Hematopoietic multipotent progenitor cell treated with erythropoietin and hydrocortisone succinate and interleukin-3 and kit ligand, for 4 days (in vitro differentiated cells): ENCODE measurements around the gene SIK3.

ENCODE experiments used
- DNase-seq: peaks from one replicate; pipeline ENCODE4 v3.0.0-alpha.2; 2015

Gene SIK3

DNA sequence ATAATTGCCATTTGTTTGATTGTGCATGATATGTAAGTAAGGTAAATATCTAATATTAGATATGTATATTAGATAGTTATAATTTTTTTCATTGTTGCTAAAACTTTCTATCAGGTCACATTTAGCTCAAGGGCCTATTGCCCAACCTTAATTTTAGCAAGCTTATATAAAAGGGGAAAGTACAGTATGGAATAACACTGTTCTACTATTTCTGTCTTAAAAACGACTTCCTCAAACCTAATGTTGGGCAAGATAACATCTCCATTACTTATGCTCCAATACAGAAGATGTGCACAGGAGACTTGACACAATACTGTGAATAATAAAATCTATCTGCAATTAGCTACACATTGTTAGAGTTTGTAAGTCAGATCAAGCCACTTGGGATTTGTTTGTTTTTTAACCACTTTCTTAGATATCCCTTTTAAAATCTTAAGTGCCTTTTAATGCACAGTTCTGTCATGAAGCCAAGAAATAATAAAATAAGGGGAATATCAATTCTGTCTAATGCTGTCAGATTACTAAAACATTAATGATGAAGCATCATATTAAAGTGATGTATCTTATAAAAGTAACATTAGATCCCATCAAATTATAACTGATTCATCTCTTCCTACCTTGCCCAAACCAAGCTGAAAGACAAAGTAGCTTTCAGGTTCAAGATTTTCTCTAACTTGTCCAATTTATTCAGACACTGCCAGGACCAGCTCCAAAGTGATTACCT, 98.1 kb downstream of the SIK3 start:
- DNase-seq = peak; percentile 78

- no peak for DNase-seq
Observed at GRCh38 chr11:116997071-116997470, 101.2 kb downstream of the SIK3 start.

GRCh38 chr11:116994195-116994594, 104.0 kb downstream of the SIK3 start:
- DNase-seq = no peak

GRCh38 chr11:116993599-116993998, 104.6 kb downstream of the SIK3 start:
- DNase-seq = no peak

DNA sequence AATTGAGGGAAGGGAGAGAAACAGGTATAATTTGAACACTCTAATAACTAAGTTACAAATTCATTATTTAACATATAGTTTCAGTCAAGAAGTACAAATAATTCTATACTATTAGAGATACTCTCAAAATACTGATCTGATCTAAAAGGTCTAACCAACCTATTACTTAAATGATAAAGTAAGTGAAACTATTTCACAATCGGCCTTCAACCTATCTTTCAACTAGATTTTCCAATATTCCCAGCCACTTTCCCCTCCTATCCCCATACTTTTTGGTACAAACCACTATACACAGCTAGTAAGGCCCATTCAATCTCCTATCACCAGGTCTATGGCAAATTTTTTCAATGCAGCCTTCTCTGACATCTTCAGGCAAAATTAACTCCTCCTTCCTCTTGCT, 106.7 kb downstream of the SIK3 start:
- DNase-seq = no peak

DNA sequence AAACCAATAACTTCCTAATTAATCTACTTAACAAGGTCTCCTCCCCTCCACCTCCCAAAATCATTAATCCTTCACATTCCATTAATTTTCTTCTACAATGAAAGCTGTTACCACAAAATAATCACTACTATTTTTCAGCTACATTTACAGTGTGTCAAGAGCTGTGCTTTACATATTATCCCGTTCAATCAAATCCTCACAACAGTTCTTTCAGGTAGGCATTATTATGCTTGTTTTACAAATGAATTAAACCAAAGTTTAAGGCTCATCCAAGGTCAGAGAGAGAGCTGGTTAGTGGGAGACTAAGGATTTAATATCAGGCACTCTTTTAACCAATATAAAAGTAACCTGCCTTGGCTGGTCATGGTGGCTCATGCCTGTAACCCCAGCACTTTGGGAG, 107.4 kb downstream of the SIK3 start:
- no peak for DNase-seq

GRCh38 chr11:116990061-116990473, 108.2 kb downstream of the SIK3 start:
- no peak for DNase-seq

DNA sequence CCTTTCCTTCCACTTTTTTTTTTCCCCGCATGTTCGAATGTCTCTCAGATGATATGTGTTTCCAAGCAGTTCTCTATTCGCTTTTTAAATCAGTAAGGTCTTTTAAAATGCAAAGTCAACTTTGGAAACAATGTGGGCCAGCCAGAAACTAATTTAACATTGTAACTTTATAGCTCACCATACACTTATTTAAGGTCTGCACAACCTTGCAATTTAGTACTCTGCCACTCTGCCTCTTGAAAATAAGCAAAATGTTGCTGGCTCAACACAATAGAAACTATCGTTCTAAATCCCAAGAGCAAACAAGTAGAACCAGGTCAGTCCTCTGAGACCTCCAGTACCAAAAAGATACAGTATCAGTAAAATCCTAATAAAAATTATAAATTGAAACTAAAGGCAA, 109.0 kb downstream of the SIK3 start:
- DNase-seq = no peak

DNA sequence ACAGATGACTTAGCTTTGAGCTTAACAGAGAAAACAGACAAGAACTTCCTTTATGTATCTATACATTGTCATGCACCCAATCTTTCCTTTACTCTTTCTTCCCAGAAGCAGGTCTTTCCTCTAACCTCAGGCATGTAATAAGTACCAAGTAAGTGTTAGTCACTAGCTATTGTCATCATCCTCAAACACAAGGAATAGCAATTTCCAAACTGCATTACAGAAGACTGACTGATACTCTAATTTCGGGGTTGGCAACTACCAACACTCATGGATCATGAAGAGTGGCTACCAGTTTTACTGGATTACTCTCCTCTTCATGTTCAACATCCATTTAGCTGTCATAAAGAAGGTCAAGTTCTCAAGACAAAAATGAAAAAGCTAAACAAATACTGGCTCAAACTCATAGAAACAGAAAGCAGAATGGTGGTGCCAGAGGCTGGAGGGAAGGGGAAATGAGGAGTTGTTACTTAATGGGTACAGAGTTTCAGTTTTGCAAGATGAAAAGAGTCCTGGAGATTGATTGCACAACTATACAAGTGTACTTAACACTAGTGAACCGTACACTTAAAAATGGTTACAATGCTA, 111.6 kb downstream of the SIK3 start:
- peak; percentile 69 for DNase-seq

DNA sequence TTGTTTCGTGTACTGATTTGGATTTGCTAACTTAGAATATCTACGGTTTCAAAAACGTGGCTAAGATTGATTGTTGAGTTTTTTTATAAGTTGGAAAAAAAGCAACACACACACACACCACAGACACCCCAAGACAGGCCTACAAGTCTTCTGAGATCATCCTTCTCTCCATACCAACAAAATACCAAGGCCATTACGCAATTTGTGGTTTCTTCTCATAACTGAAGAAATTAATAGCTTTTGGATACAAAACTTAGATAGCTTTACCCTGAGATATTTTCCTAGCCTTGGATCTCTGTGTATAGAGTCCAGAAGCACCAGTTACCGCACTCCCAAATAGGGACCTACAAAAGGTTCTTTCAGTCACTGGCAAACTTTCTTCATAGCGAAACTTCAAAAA, 113.6 kb downstream of the SIK3 start:
- DNase-seq = peak; percentile 88

GRCh38 chr11:116984186-116984585, 114.0 kb downstream of the SIK3 start:
- no peak for DNase-seq

GRCh38 chr11:116981266-116981885, 116.9 kb downstream of the SIK3 start:
- peak; percentile 87 for DNase-seq

DNA sequence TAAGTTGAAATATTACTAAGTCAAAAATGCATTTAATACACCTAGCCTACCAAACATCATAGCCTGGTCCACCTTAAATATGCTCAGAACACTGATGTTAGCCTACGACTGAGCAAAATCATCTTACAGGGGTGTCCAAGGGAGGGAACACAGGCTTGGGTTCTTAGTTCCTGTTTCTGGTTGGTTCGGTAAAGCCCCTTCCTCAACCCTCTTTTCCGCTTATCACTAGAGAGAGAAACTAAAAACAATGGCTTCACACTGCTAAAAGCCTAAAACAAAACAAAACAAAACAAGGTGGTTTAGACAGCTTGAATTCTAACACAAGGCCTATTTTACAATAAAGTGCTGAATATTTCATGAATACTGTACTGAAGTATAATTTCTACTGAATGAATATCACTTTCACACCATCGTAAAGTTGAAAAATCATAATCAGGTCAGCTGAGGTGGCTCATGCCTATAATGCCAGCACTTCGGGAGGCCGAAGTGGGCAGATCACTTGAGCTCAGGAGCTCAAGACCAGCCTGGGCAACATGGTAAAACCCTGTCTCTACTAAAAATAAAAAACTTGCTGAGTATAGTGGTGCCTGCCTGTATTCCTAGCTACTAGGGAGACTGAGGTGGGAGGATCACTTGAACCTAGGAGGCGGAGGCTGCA, 118.0 kb downstream of the SIK3 start:
- DNase-seq = peak; percentile 75

- no peak for DNase-seq
Observed at GRCh38 chr11:116976941-116977570, 121.2 kb downstream of the SIK3 start.

DNA sequence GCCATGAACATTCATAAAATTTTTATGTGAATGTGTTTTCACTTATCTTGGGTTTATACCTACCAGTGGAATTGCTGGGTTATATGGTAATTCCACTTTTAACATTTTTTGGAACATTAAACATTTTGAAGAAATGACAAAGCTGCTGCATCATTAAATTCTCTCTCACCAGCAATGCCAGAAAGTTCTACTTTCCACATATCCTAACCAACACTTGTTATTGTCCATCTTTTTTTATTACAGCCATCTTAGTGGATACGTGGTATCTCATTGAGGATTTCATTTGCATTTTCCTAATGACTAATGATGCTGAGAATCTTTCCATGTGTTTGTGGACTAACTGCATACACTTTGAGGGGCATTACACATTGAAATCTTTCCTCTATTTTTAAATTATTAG, 122.6 kb downstream of the SIK3 start:
- DNase-seq = no peak

DNA sequence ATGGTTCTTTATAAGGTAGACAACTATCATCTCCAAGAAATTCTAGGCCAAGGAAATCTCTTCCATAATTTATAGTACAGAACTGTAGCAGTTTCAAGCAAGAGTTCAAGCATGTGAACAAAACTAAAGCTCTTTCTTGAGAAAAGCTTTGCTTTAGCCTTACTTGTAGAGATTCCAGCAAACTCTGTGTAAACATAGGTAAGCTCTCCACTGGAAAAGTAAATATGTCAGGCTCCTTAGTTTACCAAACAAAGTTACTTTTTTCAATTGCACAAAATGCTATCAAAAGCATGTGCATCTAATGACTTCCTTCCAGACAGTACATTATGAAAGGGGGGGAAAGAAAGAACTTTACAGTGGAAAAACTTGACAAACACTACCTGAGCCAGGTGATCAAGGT, 125.0 kb downstream of the SIK3 start:
- DNase-seq = no peak

DNA sequence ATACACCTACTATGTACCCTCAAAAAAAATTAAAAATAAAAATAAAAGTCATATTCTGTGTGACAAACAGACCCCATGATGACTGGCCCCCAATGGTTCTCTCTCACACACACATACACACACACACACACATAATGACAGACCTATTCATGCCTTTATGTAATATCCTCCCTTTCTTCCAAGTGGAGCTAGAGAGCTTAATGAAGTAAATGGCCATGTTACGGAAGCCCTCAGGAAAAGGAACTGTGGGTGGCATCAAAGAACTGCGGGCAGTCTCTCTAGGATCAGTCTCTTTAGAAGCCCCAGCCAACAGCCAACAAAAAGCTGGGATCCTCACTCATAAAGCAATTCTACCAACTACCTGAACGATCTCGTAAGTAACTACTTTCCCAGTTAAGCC, 125.5 kb downstream of the SIK3 start:
- DNase-seq = peak; percentile 68

- DNase-seq = peak; percentile 53
Observed at GRCh38 chr11:116970485-116971292, 127.5 kb downstream of the SIK3 start.

DNA sequence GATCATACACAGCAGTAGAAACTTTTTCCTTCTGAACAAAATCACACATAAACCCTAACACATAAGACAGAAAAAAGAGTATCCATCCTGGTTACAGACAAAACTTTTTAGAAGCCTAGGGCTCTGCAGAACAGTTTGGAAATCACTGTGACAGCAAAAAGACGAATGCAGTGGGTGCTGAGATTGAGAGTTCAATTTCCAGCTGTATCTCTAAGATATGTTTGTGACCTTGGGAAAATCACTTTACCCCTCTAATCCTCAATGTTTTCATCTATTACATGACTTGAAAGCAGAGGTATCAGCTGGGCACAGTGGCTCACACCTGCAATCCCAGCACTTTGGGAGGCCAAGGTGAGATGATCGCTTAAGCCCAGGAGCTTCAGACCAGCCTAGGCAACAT, 128.5 kb downstream of the SIK3 start:
- DNase-seq = no peak

DNA sequence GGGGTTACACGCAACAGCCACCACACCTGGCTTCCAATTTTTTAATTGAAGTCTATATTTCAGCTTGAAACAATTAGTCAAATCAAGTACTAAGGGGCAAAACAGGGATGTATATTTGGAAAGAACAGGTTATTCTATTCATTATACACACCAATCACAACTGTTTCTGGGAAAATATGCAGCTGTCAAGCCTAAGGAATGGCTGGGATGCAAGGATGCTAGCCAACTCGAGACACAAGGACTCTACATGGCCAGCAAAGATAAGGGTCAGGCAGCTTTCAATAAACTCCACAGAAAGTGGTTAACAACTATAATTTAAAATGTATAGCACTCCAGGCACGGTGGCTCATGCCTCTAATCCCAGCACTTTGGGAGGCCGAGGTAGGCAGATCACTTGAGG, 134.0 kb downstream of the SIK3 start:
- no peak for DNase-seq

- no peak for DNase-seq
Observed at GRCh38 chr11:116963813-116964212, 134.4 kb downstream of the SIK3 start.

DNA sequence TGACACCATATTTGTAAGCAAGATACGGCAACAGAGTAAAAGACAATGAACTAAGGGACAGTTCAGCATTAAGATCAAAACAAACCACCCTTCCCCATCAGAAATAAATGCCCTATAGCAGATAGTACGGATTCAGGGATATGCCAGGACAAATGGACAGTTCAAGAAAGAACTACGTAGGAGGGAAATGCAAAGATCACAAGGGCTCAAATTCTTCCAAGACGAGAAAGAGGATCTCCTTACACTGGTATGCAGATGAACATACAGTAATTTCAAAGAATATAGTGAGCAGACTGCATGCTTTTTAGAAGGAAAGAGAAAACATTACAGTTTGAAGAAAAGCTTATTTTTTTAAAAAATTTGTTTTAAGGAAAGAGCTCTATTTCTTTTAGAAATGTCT, 136.1 kb downstream of the SIK3 start:
- no peak for DNase-seq

DNA sequence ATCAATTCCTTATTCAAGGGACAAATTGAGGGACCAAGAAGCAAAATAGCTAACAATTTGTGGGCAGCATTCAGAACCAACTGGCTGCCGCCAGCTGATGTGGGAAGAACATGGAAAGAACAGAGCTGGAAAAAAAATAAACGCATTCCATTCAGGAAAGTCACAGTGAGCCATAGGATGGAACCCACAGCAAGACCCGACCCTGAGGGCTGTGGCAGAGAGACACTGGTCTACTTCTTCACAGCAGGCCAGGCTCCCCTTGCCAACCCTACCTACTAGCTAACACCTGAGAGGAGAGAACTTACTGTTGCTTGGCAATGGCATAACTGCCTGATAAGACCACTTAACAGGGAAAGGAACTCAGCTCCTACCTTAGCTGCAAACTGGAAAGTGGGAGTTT, 137.3 kb downstream of the SIK3 start:
- DNase-seq = no peak
